ENCODE measurements around the gene TENM3. TPM values are rescaled to one million over a fixed set of nuclear protein-coding genes. Genes with fewer than 3 reads are reported as not detected.

Gene TENM3
- total and polyA plus RNA-seq, 2 of the 8 experiments (the other 6 are each of a cell fraction or from before 2014, with no cell fraction given) = 36.9 to 69.3 TPM

- no peak for TF ChIP-seq CTCF (IDR thresholded peaks at IDR 0.05; ENCODE audit: control extremely low read depth in 1 of 3, insufficient read depth in 1 of 3, low read depth in 1 of 3, low read length in 3 of 3)
These were observed 294.8 kb downstream of the TENM3 start (continued) for GRCh38 chr4:182538031-182538430.
